Endothelial cell of umbilical vein (primary cell): ENCODE results near the gene PPP1R1B.

ENCODE experiments used
- EZH2 ChIP-seq: IDR thresholded peaks from 2 replicates; pipeline ENCODE4 v1.6.1; 2012; ENCODE audit warnings: borderline replicate concordance, low read depth, mild to moderate bottlenecking, moderate library complexity, low read length, inconsistent platforms; ENCODE audit not compliant: severe bottlenecking
- POLR2A ChIP-seq: IDR thresholded peaks from 2 replicates; pipeline ENCODE4 v1.6.1; 2012; ENCODE audit warnings: low read depth, mild to moderate bottlenecking, control low read depth, low read length
- POLR2AphosphoS5 ChIP-seq: IDR thresholded peaks from 2 replicates; pipeline ENCODE4 v1.6.1; 2012; ENCODE audit warnings: low read depth, mild to moderate bottlenecking, control low read depth, low read length, moderate library complexity; ENCODE audit not compliant: insufficient read depth
- TF ChIP-seq, protein P1 (sequence below), 2 donors: IDR thresholded peaks; 1 replicate in 1 of 2; 2 replicates in 1 of 2; pipeline ENCODE4 v1.5.1; 2011; ENCODE audit warnings: low read length in 2 of 2, mild to moderate bottlenecking in 2 of 2, moderate library complexity in 2 of 2, control low read depth in 1 of 2, inconsistent platforms in 1 of 2, low read depth in 1 of 2; ENCODE audit not compliant: insufficient read depth in 1 of 2; ENCODE audit errors: extremely low read depth in 1 of 2
- TF ChIP-seq, protein P2 (sequence below): IDR thresholded peaks from 2 replicates; pipeline ENCODE4 v1.6.1; 2011; ENCODE audit not compliant: insufficient read depth, insufficient read length

GRCh38 chr17:39677072-39677471 lies 50.3 kb downstream of the PPP1R1B start:
- TF ChIP-seq, protein P1, sequence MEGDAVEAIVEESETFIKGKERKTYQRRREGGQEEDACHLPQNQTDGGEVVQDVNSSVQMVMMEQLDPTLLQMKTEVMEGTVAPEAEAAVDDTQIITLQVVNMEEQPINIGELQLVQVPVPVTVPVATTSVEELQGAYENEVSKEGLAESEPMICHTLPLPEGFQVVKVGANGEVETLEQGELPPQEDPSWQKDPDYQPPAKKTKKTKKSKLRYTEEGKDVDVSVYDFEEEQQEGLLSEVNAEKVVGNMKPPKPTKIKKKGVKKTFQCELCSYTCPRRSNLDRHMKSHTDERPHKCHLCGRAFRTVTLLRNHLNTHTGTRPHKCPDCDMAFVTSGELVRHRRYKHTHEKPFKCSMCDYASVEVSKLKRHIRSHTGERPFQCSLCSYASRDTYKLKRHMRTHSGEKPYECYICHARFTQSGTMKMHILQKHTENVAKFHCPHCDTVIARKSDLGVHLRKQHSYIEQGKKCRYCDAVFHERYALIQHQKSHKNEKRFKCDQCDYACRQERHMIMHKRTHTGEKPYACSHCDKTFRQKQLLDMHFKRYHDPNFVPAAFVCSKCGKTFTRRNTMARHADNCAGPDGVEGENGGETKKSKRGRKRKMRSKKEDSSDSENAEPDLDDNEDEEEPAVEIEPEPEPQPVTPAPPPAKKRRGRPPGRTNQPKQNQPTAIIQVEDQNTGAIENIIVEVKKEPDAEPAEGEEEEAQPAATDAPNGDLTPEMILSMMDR (IDR thresholded peaks at IDR 0.05; ENCODE audit: extremely low read depth in 1 of 2, insufficient read depth in 1 of 2, low read depth in 1 of 2, low read length in 2 of 2) = no peak
- TF ChIP-seq POLR2AphosphoS5 (no peak), POLR2A (no peak), EZH2 (no peak)
- TF ChIP-seq, protein P2, sequence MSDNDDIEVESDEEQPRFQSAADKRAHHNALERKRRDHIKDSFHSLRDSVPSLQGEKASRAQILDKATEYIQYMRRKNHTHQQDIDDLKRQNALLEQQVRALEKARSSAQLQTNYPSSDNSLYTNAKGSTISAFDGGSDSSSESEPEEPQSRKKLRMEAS = no peak
